Measurements from ENCODE around the gene PRF1.

GRCh38 chr10:70622981-70623844, 20.7 kb upstream of the PRF1 start:
- TF ChIP-seq POLR2AphosphoS5 (IDR thresholded peaks at IDR 0.05) (no peak), POLR2A (IDR thresholded peaks at IDR 0.05) (no peak), EP300 (IDR thresholded peaks at IDR 0.05) (no peak)
- TF ChIP-seq, protein P1, sequence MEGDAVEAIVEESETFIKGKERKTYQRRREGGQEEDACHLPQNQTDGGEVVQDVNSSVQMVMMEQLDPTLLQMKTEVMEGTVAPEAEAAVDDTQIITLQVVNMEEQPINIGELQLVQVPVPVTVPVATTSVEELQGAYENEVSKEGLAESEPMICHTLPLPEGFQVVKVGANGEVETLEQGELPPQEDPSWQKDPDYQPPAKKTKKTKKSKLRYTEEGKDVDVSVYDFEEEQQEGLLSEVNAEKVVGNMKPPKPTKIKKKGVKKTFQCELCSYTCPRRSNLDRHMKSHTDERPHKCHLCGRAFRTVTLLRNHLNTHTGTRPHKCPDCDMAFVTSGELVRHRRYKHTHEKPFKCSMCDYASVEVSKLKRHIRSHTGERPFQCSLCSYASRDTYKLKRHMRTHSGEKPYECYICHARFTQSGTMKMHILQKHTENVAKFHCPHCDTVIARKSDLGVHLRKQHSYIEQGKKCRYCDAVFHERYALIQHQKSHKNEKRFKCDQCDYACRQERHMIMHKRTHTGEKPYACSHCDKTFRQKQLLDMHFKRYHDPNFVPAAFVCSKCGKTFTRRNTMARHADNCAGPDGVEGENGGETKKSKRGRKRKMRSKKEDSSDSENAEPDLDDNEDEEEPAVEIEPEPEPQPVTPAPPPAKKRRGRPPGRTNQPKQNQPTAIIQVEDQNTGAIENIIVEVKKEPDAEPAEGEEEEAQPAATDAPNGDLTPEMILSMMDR (IDR thresholded peaks at IDR 0.05) = no peak
